DOHH2 (cell line): ENCODE measurements around the gene AKNA.

Source experiments
- CTCF ChIP-seq: fragments of 200-600 bp; sonication (generic); IDR thresholded peaks from one replicate; pipeline ENCODE4 v1.5.1; 2014; ENCODE audit warnings: antibody characterized with exemption, mild to moderate bottlenecking, low read depth, low read length; ENCODE audit not compliant: poor library complexity, severe bottlenecking
- EZH2phosphoT487 ChIP-seq: fragments of 200-600 bp; sonication (generic); IDR thresholded peaks from 2 replicates; pipeline ENCODE4 v1.6.1; 2017; ENCODE audit warnings: borderline replicate concordance, mild to moderate bottlenecking, antibody characterized with exemption, low read length, moderate library complexity, mixed read lengths

GRCh38 chr9:114302727-114303126 lies 85.1 kb downstream of the AKNA start:
- TF ChIP-seq CTCF, result no peak
- no peak for TF ChIP-seq EZH2phosphoT487
